ENCODE results near the gene RAPGEF6.
"Not testable (repeated sequence)": the region's sequence is repeated elsewhere in the genome, so short reads cannot be mapped to it uniquely, and the experiment has no call there.

- TF ChIP-seq CTCF (IDR thresholded peaks at IDR 0.05); REST (IDR thresholded peaks at IDR 0.05; ENCODE audit: insufficient read depth in 1 of 2, low read depth in 2 of 2, low read length in 1 of 2); POLR2AphosphoS5 (IDR thresholded peaks at IDR 0.05; ENCODE audit: low read depth, low read length); SIN3A (IDR thresholded peaks at IDR 0.05; ENCODE audit: borderline replicate concordance, insufficient read depth, low read depth, low read length): not testable (repeated sequence)
Observed at GRCh38 chr5:131678273-131678672, 43.2 kb upstream of the RAPGEF6 start.
